ENCODE data around the gene FZD2. TPM values are rescaled to one million over a fixed set of nuclear protein-coding genes. Genes with fewer than 3 reads are reported as not detected.

FZD2 gene
- total and polyA plus RNA-seq, 2 of the 13 experiments (the other 11 are each of a cell fraction or from before 2014, with no cell fraction given): 0.07 to 0.13 TPM

DNA sequence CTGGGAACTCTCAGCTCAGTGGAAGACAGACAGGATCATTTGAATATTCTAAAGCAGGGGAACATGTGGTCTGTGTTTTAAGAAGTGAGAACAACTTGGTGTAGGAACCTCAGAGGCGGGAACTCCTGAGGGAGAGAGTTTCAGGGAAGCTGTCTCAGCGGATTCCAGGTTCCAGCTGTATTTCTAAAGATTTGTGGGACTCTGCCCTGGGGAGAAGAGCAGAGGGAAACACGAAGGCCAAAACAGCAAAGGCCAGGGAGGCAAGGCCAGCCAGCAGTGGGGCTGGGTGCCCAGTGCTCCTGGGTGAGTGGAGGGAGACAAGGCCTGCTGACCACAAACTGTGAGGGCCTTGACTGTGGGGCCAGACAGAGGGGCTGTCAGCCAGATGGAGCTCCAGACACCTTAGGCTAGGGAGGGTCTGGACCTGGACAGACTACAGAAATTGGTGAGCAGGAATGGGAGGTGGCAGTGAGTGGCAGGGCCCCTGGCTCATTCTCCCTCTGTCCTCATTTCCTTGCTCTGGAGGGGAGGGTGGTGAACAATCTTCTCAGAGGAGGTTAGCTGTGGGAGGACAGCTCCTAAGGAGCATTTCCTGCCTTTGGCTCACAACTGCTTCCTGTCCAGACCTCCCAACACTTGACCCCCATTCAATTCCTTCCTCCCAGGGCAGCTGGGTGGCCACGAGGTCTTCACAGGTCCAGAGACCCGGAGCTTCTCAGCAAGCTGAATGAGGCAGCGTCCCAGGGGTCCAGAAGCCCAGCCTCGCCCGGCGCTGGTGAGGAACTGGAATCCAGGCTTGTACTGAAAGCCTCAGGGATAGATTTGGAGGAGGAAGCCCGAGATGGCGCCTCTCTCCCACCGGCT is 21.0 kb upstream of the FZD2 start:
- H3K79me2 ChIP-seq (ENCODE audit: insufficient read depth, low read length): no peaks in the 10 kb centered on the region
- FAIRE-seq: no peak
- intact Hi-C loops (cut with micrococcal nuclease; ENCODE audit: unreplicated experiment): no loop called here
- no peak overlapping the region for H3K27ac ChIP-seq (ENCODE audit: extremely low read length, insufficient read depth, low read length)
- no peaks in the 10 kb centered on the region for H4K20me1 ChIP-seq (ENCODE audit: insufficient read depth, low read length)
- POLR2A ChIA-PET: no interaction called here
- peak; percentile 19 for ATAC-seq
- CTCF ChIA-PET (ENCODE audit: low intra/inter-chr PET ratio, low total read pairs): no interaction called here
- no peak overlapping the region for H3K9ac ChIP-seq (ENCODE audit: insufficient read depth, low read depth, low read length)
- WGBS (ENCODE audit: low lambda C conversion rate): 38% methylated on average over 10 of the region's 12 CpGs
- in situ Hi-C loops (cut with HindIII; ENCODE audit: extremely low pct_ligation_motif_present, low pct_unique_long_range_greater_than_20kb): loop anchor here (10.0 kb wide), 1 partner anchor 138 kb away; no protein-coding TSS in a partner anchor
- BruUV-seq (replicated peaks): no TSS peak
- TF ChIP-seq SRY (CRISPR knock-in tag; IDR thresholded peaks at IDR 0.05) (no peak), NRL (CRISPR knock-in tag; IDR thresholded peaks at IDR 0.05; ENCODE audit: borderline replicate concordance) (0 out of 2 replicates have a peak, but pooled peaks have one; percentile 52)
- TF ChIP-seq, protein P1, sequence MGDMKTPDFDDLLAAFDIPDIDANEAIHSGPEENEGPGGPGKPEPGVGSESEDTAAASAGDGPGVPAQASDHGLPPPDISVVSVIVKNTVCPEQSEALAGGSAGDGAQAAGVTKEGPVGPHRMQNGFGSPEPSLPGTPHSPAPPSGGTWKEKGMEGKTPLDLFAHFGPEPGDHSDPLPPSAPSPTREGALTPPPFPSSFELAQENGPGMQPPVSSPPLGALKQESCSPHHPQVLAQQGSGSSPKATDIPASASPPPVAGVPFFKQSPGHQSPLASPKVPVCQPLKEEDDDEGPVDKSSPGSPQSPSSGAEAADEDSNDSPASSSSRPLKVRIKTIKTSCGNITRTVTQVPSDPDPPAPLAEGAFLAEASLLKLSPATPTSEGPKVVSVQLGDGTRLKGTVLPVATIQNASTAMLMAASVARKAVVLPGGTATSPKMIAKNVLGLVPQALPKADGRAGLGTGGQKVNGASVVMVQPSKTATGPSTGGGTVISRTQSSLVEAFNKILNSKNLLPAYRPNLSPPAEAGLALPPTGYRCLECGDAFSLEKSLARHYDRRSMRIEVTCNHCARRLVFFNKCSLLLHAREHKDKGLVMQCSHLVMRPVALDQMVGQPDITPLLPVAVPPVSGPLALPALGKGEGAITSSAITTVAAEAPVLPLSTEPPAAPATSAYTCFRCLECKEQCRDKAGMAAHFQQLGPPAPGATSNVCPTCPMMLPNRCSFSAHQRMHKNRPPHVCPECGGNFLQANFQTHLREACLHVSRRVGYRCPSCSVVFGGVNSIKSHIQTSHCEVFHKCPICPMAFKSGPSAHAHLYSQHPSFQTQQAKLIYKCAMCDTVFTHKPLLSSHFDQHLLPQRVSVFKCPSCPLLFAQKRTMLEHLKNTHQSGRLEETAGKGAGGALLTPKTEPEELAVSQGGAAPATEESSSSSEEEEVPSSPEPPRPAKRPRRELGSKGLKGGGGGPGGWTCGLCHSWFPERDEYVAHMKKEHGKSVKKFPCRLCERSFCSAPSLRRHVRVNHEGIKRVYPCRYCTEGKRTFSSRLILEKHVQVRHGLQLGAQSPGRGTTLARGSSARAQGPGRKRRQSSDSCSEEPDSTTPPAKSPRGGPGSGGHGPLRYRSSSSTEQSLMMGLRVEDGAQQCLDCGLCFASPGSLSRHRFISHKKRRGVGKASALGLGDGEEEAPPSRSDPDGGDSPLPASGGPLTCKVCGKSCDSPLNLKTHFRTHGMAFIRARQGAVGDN (CRISPR knock-in tag; IDR thresholded peaks at IDR 0.05): 0 out of 2 replicates have a peak, but pooled peaks have one; percentile 17
- no peak overlapping the region for H2AFZ ChIP-seq (ENCODE audit: low read length)
- no peaks in the 10 kb centered on the region for H3K9me3 ChIP-seq (ENCODE audit: low read length)
- H3K4me1 ChIP-seq (ENCODE audit: insufficient read depth, low read length): peaks cover 16% of the 10 kb centered on the region
- no peak overlapping the region for H3K4me3 ChIP-seq (replicated peaks in 1 of 3; ENCODE audit: insufficient read depth in 1 of 3, low read depth in 2 of 3, low read length in 3 of 3)
- H3K36me3 ChIP-seq (replicated peaks in 1 of 2; ENCODE audit: control insufficient read depth in 1 of 2, insufficient read depth in 2 of 2, low read length in 2 of 2): no peaks in the 10 kb centered on the region
- peaks cover 3 to 9% of the 10 kb centered on the region in 2 experiments; a peak in 2 of 5 replicates for H3K27me3 ChIP-seq (ENCODE audit: control insufficient read depth in 1 of 2, insufficient read depth in 2 of 2, low read length in 2 of 2)
- no peak overlapping the region; the same call in 1 of the 2 replicates for H3K4me2 ChIP-seq (ENCODE audit: low read depth, low read length)
- no peak for DNase-seq (ENCODE audit: low spot score)
